Neutrophil (primary cell): ENCODE data around the gene NFE2L3.
A peak's percentile ranks its signal among the peaks of the same experiment; 100 is the strongest.

Source experiments
- H3K27ac ChIP-seq: fragments of 200-600 bp; sonication (generic); 2 replicates; pipeline ENCODE4 v1.5.1; 2016; ENCODE audit warnings: mild to moderate bottlenecking, moderate library complexity
- H3K27me3 ChIP-seq: fragments of 200-600 bp; sonication (generic); 2 replicates; pipeline ENCODE4 v1.6.0; 2016; ENCODE audit warnings: mild to moderate bottlenecking
- H3K36me3 ChIP-seq: fragments of 200-600 bp; sonication (generic); 2 replicates; pipeline ENCODE4 v1.5.1; 2017
- H3K4me1 ChIP-seq, 2 experiments: fragments of 200-600 bp in 1 of 2; sonication (generic) in 1 of 2; 1 replicate in 1 of 2; 2 replicates in 1 of 2; pipeline versions ENCODE4 v1.5.1 to v1.6.1; 2013 to 2016; ENCODE audit warnings: low read depth in 1 of 2, low read length in 1 of 2, mild to moderate bottlenecking in 1 of 2, moderate library complexity in 1 of 2; ENCODE audit not compliant: control insufficient read depth in 1 of 2, insufficient read depth in 1 of 2
- H3K4me3 ChIP-seq, 2 experiments: fragments of 200-600 bp in 1 of 2; sonication (generic) in 1 of 2; 1 replicate in 1 of 2; 2 replicates in 1 of 2; pipeline ENCODE4 v1.5.1; 2013 to 2016; ENCODE audit warnings: low read depth in 1 of 2, low read length in 1 of 2, mild to moderate bottlenecking in 1 of 2, moderate library complexity in 1 of 2
- H3K9me3 ChIP-seq: fragments of 200-600 bp; sonication (generic); 2 replicates; pipeline ENCODE4 v1.5.1; 2016
- TF ChIP-seq, protein P1 (sequence below): fragments of 200-600 bp; sonication (generic); IDR thresholded peaks from 2 replicates; pipeline ENCODE4 v1.5.1; 2016; ENCODE audit warnings: antibody characterized with exemption

NFE2L3 gene

DNA sequence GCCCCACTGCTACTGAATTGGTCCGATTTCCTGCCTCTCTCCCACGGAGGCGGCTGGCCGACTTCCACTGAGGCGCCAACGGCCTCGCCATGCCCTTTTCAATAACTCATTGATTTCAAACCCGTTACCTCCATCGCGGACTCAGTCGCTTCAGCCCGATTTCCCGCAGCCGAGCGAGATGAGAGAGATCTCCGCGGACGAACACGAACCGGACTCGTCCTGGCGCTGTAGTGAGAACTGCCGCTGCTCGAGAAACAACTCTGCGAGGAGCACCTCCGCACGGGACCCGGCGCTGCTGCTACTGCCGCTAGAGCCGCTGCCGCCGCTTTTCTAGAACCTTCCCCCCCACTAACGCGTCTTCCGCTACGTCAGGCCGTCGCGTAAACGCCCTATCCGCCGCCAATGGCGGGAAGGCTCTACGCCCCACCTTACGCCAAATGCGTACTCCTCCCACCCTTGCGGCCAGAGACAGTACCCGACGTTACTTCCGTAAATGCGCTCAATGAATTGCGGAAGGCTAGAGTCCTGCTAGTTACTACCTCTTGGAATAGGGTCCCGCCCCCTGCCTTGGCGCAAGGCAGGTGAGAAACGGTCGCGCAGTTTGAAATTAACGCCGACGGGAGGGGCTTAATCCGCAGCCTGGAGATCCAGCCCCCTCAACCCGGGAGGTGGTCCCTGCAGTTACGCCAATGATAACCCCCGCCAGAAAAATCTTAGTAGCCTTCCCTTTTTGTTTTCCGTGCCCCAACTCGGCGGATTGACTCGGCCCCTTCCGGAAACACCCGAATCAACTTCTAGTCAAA is 48.6 kb downstream of the NFE2L3 start, which contains the start of gene HNRNPA2B1:
HNRNPA2B1 (minus strand) TSS at position 303 of the 803 bp plus-strand sequence; CDS start at position 134, 169 bp downstream.
- Histone ChIP-seq H3K4me3 (peak within 1 kb of the TSS; percentile 96 to 99), H3K27me3 (no peaks in the 10 kb centered on the region), H3K9me3 (no peaks in the 10 kb centered on the region), H3K27ac (peak within 1 kb of the TSS; percentile 98), H3K36me3 (peaks cover 18% of the 10 kb centered on the region), H3K4me1 (peaks cover 66 to 72% of the 10 kb centered on the region in 2 experiments)
- TF ChIP-seq, protein P1, sequence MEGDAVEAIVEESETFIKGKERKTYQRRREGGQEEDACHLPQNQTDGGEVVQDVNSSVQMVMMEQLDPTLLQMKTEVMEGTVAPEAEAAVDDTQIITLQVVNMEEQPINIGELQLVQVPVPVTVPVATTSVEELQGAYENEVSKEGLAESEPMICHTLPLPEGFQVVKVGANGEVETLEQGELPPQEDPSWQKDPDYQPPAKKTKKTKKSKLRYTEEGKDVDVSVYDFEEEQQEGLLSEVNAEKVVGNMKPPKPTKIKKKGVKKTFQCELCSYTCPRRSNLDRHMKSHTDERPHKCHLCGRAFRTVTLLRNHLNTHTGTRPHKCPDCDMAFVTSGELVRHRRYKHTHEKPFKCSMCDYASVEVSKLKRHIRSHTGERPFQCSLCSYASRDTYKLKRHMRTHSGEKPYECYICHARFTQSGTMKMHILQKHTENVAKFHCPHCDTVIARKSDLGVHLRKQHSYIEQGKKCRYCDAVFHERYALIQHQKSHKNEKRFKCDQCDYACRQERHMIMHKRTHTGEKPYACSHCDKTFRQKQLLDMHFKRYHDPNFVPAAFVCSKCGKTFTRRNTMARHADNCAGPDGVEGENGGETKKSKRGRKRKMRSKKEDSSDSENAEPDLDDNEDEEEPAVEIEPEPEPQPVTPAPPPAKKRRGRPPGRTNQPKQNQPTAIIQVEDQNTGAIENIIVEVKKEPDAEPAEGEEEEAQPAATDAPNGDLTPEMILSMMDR = peak; percentile 57

DNA sequence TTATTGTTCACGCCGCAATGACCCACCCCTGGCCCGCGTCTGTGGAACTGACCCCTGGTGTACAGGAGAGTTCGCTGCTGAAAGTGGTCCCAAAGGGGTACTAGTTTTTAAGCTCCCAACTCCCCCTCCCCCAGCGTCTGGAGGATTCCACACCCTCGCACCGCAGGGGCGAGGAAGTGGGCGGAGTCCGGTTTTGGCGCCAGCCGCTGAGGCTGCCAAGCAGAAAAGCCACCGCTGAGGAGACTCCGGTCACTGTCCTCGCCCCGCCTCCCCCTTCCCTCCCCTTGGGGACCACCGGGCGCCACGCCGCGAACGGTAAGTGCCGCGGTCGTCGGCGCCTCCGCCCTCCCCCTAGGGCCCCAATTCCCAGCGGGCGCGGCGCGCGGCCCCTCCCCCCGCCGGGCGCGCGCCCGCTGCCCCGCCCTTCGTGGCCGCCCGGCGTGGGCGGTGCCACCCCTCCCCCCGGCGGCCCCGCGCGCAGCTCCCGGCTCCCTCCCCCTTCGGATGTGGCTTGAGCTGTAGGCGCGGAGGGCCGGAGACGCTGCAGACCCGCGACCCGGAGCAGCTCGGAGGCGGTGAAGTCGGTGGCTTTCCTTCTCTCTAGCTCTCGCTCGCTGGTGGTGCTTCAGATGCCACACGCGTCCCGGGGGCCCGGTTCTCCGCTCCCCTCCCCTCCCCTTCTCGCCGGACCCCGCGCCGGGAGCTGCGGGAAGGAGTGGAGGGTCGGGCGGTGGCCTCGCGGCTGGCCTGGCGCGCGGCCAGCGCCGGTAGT is 49.4 kb downstream of the NFE2L3 start, which contains the start of gene CBX3:
CBX3 (plus strand) TSS at position 499 of the 772 bp plus-strand sequence. CDS start 1,254 bp downstream, outside the sequence.
- TF ChIP-seq, protein P1 = no peak
- peak within 1 kb of the TSS; percentile 96 to 99 for H3K4me3 ChIP-seq
- no peaks in the 10 kb centered on the region for H3K9me3 ChIP-seq
- peaks cover 58 to 64% of the 10 kb centered on the region in 2 experiments for H3K4me1 ChIP-seq
- no peaks in the 10 kb centered on the region for H3K27me3 ChIP-seq
- H3K27ac ChIP-seq = peak within 1 kb of the TSS; percentile 98
- peaks cover 13% of the 10 kb centered on the region for H3K36me3 ChIP-seq

DNA sequence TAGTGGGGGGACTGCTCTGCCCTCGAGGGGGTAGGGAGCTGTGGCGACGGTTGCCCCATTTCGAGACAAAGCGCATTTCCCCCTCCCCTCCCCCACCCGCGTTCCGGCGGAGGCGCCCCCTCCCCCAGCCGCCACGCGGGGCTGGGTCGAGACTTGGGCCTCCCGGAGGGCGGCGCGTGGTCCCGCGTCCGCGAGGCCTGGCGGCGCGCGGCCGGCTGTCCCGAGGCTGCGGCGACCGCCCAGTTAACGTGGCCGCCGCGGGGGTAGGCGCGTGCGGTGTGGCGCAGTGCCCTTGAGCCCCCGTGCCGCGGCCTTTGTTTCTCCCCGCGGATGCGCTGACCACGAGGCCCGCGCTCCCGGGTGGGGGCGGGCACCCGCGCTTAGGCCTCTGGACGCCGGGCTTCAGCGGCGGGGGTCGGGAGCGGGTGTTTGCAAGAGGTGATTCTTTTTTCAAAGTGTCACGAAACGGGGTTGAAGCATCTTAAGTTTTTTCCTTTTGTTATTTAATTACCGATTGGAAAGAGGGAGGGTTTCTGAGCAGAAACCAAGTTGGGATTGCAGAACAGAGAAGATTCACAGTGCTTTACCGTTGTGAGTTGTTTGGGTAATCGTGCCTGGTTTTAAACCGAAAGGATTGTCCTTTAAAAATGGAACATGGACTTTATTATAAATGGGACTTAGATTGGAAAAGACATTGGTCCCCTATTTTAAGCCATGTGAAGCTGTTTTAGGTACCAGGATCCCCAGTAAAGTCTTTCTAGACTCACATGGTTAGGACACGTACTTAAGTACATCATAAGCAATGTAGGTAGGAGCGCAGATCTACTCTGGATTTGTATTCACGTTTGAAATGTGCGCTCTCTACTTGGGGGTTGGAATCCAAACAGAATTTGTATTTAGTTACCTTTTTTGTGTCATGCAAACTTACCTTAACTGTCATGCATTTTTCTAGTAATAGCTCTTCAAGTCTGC is 50.3 kb downstream of the NFE2L3 start:
- H3K36me3 ChIP-seq = peaks cover 13% of the 10 kb centered on the region
- H3K27ac ChIP-seq = peak overlapping the region; percentile 98
- H3K27me3 ChIP-seq = no peaks in the 10 kb centered on the region
- H3K9me3 ChIP-seq = no peaks in the 10 kb centered on the region
- peak overlapping the region; percentile 96 to 99 for H3K4me3 ChIP-seq
- H3K4me1 ChIP-seq = peaks cover 49 to 56% of the 10 kb centered on the region in 2 experiments
- TF ChIP-seq, protein P1 = no peak

DNA sequence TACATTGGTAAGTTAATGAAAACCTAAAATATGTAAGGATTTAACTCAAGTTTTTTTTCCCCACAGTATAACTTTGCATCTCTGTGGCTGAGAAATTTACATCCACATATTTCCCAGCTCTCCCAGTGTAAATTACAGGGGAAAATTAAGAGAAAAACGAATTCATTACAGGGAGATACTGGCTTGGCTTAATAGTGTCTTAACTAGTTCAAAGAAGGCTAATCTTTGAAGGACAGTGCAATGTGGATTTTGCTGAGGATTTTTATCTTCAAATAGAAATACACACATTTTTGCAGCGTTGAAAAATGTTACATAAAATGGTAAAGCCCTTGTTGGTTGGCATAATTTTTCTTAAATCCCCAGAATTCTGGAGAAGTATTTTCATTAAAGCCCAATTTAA is 51.0 kb downstream of the NFE2L3 start:
- TF ChIP-seq, protein P1 = no peak
- peaks cover 42 to 48% of the 10 kb centered on the region in 2 experiments for H3K4me1 ChIP-seq
- peak overlapping the region; percentile 98 for H3K27ac ChIP-seq
- H3K4me3 ChIP-seq = peak overlapping the region; percentile 96 to 99
- H3K9me3 ChIP-seq = no peaks in the 10 kb centered on the region
- H3K27me3 ChIP-seq = no peaks in the 10 kb centered on the region
- H3K36me3 ChIP-seq = peaks cover 19% of the 10 kb centered on the region

DNA sequence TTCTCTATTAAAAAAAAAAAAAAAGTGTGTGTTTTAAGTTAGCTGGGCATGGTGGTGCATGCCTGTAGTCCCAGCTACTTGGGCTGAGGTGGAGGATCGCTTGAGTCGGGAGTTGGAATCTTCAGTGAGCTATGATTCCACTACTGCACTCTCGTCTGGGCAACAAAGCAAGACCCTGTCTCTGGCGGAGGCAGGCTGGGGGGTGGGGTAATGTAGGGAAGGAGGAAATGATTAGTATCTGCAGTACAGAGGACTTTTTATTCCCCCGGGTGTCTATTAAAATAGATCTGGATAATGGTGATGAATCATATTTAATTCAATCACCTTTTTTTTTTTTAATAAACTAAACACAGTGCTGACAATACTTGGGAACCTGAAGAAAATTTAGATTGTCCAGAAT is 56.0 kb downstream of the NFE2L3 start:
- peaks cover 69% of the 10 kb centered on the region for H3K36me3 ChIP-seq
- TF ChIP-seq, protein P1 = no peak
- H3K4me1 ChIP-seq = peaks cover 23 to 24% of the 10 kb centered on the region in 2 experiments
- no peak overlapping the region for H3K4me3 ChIP-seq
- H3K27me3 ChIP-seq = no peaks in the 10 kb centered on the region
- H3K9me3 ChIP-seq = no peaks in the 10 kb centered on the region
- H3K27ac ChIP-seq = no peak overlapping the region
